ENCODE data around the gene HYDIN. TPM values are rescaled to one million over a fixed set of nuclear protein-coding genes. Genes with fewer than 3 reads are reported as not detected.

HYDIN gene
- total RNA-seq, 4 donors from 2014 or later, result 0.35 to 10.3 (median 4.3) TPM

DNA sequence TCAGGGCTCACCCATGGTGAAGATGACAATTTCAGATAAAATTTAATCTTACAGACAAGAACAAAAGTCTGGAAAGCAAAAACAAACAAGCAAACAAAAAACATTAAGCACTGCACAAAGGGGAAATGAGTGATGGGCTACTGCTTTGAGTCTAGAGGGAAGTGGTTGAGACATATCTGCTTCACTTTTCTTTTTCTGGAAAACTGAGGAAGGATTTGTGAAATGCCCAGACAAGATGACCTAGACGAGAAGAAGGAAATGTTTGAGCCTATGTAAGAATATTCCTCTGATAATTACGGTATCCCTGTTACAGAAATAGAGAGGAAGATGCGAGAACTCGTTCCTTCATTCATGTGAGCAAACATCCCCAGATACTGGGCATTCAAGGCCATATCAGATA lies 11.5 kb upstream of the HYDIN start:
- 82 to 97% methylated on average over 4 of the region's 4 CpGs for WGBS, 2 donors (ENCODE audit: low coverage in 1 of 2)
- ATAC-seq, result no peak
- H3K4me3 ChIP-seq, result no peak overlapping the region
- H3K9me3 ChIP-seq, result no peaks in the 10 kb centered on the region
- H3K27ac ChIP-seq, result no peak overlapping the region
- H3K4me1 ChIP-seq, result no peaks in the 10 kb centered on the region
- peaks cover 3% of the 10 kb centered on the region for H3K27me3 ChIP-seq
- H3K36me3 ChIP-seq, result no peaks in the 10 kb centered on the region
- no peak for TF ChIP-seq POLR2A (IDR thresholded peaks at IDR 0.05)
- TF ChIP-seq, protein P1, sequence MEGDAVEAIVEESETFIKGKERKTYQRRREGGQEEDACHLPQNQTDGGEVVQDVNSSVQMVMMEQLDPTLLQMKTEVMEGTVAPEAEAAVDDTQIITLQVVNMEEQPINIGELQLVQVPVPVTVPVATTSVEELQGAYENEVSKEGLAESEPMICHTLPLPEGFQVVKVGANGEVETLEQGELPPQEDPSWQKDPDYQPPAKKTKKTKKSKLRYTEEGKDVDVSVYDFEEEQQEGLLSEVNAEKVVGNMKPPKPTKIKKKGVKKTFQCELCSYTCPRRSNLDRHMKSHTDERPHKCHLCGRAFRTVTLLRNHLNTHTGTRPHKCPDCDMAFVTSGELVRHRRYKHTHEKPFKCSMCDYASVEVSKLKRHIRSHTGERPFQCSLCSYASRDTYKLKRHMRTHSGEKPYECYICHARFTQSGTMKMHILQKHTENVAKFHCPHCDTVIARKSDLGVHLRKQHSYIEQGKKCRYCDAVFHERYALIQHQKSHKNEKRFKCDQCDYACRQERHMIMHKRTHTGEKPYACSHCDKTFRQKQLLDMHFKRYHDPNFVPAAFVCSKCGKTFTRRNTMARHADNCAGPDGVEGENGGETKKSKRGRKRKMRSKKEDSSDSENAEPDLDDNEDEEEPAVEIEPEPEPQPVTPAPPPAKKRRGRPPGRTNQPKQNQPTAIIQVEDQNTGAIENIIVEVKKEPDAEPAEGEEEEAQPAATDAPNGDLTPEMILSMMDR (IDR thresholded peaks at IDR 0.05), result no peak
- TF ChIP-seq EP300 (IDR thresholded peaks at IDR 0.05), result no peak
- TF ChIP-seq POLR2AphosphoS5 (IDR thresholded peaks at IDR 0.05), result no peak

DNA sequence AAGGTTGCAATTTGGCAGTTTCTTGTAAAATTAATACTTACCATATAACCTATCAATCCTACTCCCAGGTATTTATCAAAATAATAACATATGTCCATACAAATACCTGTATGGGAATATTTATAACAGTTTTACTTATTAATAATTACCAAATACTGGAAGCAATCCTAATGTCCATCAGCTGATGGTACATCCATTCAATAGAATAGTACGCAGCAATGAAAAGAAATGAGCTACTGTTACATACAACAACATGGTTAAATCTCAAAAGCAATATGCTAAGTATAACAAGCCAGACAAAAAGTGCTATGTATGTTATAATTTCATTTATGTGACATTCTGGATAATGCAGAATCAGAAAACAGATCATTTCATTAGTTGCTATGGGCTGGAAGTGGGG lies 1.2 kb downstream of the HYDIN start:
- Histone ChIP-seq H3K36me3 (no peaks in the 10 kb centered on the region), H3K27me3 (peaks cover 39% of the 10 kb centered on the region), H3K27ac (no peak overlapping the region), H3K4me3 (no peak overlapping the region), H3K4me1 (no peaks in the 10 kb centered on the region), H3K9me3 (peaks cover 0 to 53% (median 0%) of the 10 kb centered on the region in 3 donors)
- WGBS, 2 donors (ENCODE audit: low coverage in 1 of 2), result 86 to 100% methylated on average over 1 of the region's 1 CpG
- no peak for TF ChIP-seq POLR2A (IDR thresholded peaks at IDR 0.05)
- ATAC-seq, result no peak

DNA sequence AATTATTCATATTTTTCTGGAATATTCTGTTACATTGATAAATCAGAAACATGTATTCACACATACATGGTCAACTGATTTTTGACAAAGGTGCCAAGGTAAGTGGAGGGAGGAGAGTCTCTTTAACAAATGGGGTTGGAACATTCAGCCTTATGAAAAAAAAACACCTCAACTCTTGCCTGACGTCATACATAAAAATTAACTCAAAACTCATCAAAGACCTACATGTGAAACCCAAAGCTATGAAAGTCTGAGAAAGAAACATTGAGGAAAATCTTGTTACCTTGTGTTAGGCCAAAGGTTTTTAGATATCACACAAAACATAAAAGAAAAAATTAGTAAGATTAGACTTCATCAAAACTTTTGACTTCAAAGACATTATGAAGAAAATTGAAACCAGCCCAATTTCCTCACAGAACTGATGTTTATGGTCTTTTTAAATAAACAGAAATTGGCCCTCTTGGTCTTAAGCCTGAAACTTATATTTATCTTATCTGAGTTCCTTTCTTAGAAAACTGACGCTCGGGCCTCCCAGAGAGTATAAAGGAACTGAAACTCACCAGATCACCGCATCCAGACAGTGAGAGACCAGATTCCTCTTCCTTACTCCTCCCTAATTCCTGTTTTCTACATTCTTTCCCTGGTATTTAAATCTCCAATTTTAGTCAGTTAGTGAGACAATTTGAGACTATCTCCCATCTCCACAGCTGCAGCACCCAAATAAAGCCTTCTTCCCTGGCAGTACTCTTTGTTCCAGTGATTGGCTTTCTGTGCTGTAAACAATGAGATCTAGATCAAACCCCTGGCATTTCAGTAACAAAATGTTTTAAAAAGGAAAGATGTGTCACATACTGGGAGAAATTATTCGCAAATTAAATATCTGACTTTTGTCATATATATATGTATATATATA lies 4.0 kb downstream of the HYDIN start:
- 68 to 71% methylated on average over 4 to 5 of the region's 5 CpGs for WGBS, 2 donors (ENCODE audit: low coverage in 1 of 2)
- Histone ChIP-seq H3K36me3 (no peaks in the 10 kb centered on the region), H3K4me3 (no peak overlapping the region), H3K4me1 (no peaks in the 10 kb centered on the region), H3K27me3 (peaks cover 24% of the 10 kb centered on the region), H3K27ac (no peak overlapping the region), H3K9me3 (peaks cover 0 to 54% (median 0%) of the 10 kb centered on the region in 3 donors)
- ATAC-seq, result no peak
- TF ChIP-seq, protein P1 (IDR thresholded peaks at IDR 0.05), result no peak
- TF ChIP-seq EP300 (IDR thresholded peaks at IDR 0.05) (no peak), POLR2AphosphoS5 (IDR thresholded peaks at IDR 0.05) (no peak), POLR2A (IDR thresholded peaks at IDR 0.05) (no peak)

DNA sequence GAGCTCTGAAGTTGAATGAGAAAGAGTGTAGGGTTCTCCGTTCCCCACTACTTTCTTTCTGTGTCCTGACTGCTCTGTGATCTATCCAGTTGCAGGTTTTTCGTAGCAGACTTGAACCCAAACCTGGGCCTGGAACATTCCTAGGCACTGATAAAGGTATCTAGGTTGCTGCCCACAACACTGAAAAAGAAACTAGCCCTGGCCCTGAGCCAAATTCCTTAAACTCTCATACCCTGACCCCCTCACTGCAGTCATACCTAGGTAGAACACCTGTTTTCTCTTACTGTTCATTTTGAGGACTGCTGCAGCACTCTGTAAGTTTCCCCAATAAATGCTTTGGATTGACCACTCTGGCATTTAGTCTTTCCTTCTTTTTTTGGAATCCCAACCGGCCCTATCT lies 5.4 kb downstream of the HYDIN start:
- ATAC-seq, result no peak
- 77% methylated on average over 3 of the region's 3 CpGs; no CpG with 5 or more reads in 1 of the 2 donors for WGBS, 2 donors (ENCODE audit: low coverage in 1 of 2)
- TF ChIP-seq POLR2AphosphoS5 (IDR thresholded peaks at IDR 0.05) (no peak), EP300 (IDR thresholded peaks at IDR 0.05) (no peak), POLR2A (IDR thresholded peaks at IDR 0.05) (no peak)
- TF ChIP-seq, protein P1 (IDR thresholded peaks at IDR 0.05), result no peak
- Histone ChIP-seq H3K27ac (no peak overlapping the region), H3K9me3 (peaks cover 0 to 49% (median 0%) of the 10 kb centered on the region in 3 donors), H3K27me3 (peaks cover 11% of the 10 kb centered on the region), H3K4me1 (no peaks in the 10 kb centered on the region), H3K36me3 (no peaks in the 10 kb centered on the region), H3K4me3 (no peak overlapping the region)

DNA sequence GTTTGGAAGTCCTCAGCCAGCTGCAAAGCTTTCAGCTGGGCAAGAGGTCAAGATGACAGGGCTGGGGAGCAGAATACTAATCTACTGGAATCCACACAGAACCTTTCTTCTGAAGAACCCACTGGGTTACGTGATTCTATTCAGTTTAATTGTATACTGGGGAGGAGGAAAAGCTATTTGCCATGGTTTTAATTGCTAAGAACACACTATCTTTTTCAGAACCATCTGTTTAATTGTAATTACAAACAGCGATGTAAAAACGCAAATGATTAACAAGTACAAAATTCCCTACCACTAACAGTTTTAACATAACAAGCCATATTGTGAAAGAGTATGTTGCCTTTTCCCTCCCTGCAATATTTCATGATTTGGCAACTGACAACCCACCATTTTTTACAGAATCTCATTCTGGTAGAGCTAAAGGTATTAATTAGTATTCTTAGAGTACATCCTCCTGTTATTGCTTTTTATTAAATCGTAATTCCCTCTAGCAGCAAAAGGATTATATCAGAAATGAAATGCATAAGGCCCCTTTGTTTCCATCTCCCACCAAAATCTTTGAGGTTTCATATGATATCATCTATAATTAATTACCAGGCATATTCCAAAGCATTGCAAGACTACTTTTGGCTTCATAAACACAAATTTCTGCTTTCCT lies 12.1 kb downstream of the HYDIN start:
- TF ChIP-seq, protein P1 (IDR thresholded peaks at IDR 0.05), result no peak
- TF ChIP-seq EP300 (IDR thresholded peaks at IDR 0.05) (no peak), POLR2AphosphoS5 (IDR thresholded peaks at IDR 0.05) (no peak), POLR2A (IDR thresholded peaks at IDR 0.05) (no peak)
- WGBS, 2 donors (ENCODE audit: low coverage in 1 of 2), result 41 to 61% methylated on average over 3 to 4 of the region's 4 CpGs
- peaks cover 0 to 10% (median 0%) of the 10 kb centered on the region in 3 donors for H3K9me3 ChIP-seq
- no peaks in the 10 kb centered on the region for H3K36me3 ChIP-seq
- no peak overlapping the region for H3K27ac ChIP-seq
- no peaks in the 10 kb centered on the region for H3K27me3 ChIP-seq
- no peaks in the 10 kb centered on the region for H3K4me1 ChIP-seq
- no peak for ATAC-seq
- no peak overlapping the region for H3K4me3 ChIP-seq

All from gastroesophageal sphincter (tissue), 4 donors.